ENCODE results near the gene ADGRG3.
A peak's percentile ranks its signal among the peaks of the same experiment; 100 is the strongest.

The ADGRG3 gene

DNA sequence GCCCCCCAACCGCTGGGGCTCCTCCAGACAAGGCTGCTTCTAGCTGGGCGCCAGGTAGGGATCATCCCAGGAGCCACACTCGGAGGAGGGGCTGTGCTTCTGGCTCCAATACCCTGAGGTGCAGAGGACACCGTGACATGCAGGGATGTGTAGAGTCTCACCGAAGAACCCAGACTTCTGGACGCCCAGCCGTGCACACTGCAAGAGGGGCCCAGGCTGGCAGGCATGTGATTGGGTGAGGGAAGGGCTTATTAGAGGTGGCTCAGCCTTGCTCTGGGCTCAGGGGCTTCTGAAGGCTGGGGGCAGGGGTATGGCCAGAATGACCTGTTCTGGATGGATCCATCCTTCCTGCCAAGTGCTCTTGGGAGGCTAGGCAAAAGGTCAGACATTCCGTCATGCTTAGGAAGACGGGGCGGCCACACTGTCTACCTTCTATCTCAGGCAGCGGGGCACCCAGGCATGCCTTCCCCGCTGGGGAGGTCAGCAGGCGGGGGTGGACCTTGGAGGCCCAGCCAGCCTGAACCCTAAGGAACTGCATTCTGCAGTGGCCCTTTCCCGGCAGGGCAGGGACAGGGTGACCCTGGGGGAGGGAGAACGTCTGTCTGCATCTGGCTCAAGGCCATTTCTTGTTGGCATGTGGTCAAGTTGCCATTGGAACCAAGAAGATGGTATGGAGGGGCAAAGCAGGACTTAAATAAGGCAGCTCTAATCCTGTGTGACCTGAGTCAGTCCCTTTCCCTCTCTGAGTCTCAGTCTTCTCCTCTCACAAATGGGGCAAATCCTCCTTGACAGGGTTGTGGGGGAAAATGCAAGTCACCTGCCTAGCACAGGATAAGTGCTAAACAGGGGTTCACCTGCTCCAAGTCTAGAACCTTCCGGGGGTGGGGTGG, 45.5 kb upstream of the ADGRG3 start:
- TF ChIP-seq, protein P1, sequence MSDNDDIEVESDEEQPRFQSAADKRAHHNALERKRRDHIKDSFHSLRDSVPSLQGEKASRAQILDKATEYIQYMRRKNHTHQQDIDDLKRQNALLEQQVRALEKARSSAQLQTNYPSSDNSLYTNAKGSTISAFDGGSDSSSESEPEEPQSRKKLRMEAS (IDR thresholded peaks at IDR 0.05; ENCODE audit: low read depth, low read length), result no peak
- no peak for TF ChIP-seq POLR2A (IDR thresholded peaks at IDR 0.05; ENCODE audit: extremely low read depth, insufficient read length)
- TF ChIP-seq, protein P2, sequence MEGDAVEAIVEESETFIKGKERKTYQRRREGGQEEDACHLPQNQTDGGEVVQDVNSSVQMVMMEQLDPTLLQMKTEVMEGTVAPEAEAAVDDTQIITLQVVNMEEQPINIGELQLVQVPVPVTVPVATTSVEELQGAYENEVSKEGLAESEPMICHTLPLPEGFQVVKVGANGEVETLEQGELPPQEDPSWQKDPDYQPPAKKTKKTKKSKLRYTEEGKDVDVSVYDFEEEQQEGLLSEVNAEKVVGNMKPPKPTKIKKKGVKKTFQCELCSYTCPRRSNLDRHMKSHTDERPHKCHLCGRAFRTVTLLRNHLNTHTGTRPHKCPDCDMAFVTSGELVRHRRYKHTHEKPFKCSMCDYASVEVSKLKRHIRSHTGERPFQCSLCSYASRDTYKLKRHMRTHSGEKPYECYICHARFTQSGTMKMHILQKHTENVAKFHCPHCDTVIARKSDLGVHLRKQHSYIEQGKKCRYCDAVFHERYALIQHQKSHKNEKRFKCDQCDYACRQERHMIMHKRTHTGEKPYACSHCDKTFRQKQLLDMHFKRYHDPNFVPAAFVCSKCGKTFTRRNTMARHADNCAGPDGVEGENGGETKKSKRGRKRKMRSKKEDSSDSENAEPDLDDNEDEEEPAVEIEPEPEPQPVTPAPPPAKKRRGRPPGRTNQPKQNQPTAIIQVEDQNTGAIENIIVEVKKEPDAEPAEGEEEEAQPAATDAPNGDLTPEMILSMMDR (IDR thresholded peaks at IDR 0.05; ENCODE audit: low read depth, low read length), result no peak
- TF ChIP-seq MYC (IDR thresholded peaks at IDR 0.05; ENCODE audit: low read depth, low read length), result no peak
- H3K4me3 ChIP-seq (ENCODE audit: low read depth, low read length), result no peak overlapping the region
- DNase-seq (ENCODE audit: low read depth), result no peak

DNA sequence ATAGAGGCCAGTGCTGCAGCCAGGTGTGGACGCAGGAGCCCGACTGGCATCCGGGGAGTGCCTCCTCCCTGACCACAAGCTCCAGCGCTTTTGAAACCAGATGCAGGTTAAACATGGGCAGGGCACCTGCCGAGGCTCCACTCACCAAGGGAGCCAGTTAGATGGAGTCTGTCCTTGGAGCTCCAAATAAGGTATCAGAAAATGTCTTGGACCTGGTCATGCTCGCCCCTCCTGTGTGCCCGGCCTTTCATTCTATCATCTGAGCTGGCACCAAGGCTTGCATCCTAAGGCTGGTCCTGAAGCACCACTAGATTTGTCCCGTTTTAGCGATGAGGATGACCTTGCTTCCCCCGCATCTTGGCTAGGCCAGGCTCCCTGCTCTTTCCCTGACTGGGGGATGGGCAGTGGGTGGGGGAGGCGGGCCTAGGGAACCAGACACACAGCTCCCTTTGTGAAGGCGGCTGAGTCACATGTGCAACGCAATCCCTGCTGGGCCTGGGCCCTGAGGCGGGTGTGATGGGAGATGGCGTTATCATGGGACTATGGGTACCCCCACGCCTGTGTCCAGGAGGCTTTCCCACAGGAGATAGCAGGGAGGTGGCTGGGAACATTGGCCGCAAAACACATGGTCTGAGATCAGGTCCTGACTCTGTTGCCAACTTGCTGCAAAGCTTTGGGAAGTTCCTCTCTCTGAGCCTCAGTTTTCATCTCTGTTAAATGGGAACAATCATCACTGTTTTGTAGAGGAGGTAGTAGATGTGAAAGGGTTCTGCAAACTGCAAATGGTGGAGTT, 44.7 kb upstream of the ADGRG3 start:
- no peak overlapping the region for H3K4me3 ChIP-seq (ENCODE audit: low read depth, low read length)
- TF ChIP-seq, protein P2 (IDR thresholded peaks at IDR 0.05; ENCODE audit: low read depth, low read length), result no peak
- TF ChIP-seq, protein P1 (IDR thresholded peaks at IDR 0.05; ENCODE audit: low read depth, low read length), result no peak
- TF ChIP-seq POLR2A (IDR thresholded peaks at IDR 0.05; ENCODE audit: extremely low read depth, insufficient read length) (no peak), MYC (IDR thresholded peaks at IDR 0.05; ENCODE audit: low read depth, low read length) (no peak)
- DNase-seq (ENCODE audit: low read depth), result peak; percentile 36

- TF ChIP-seq, protein P2 (IDR thresholded peaks at IDR 0.05; ENCODE audit: low read depth, low read length), result no peak
- TF ChIP-seq MYC (IDR thresholded peaks at IDR 0.05; ENCODE audit: low read depth, low read length) (no peak), POLR2A (IDR thresholded peaks at IDR 0.05; ENCODE audit: extremely low read depth, insufficient read length) (no peak)
- TF ChIP-seq, protein P1 (IDR thresholded peaks at IDR 0.05; ENCODE audit: low read depth, low read length), result no peak
- DNase-seq (ENCODE audit: low read depth), result peak; percentile 50
- H3K4me3 ChIP-seq (ENCODE audit: low read depth, low read length), result no peak overlapping the region
Measured at GRCh38 chr16:57624044-57624688, 43.9 kb upstream of the ADGRG3 start.

- H3K4me3 ChIP-seq (ENCODE audit: low read depth, low read length), result no peak overlapping the region
- TF ChIP-seq MYC (IDR thresholded peaks at IDR 0.05; ENCODE audit: low read depth, low read length), result no peak
- no peak for TF ChIP-seq POLR2A (IDR thresholded peaks at IDR 0.05; ENCODE audit: extremely low read depth, insufficient read length)
- TF ChIP-seq, protein P2 (IDR thresholded peaks at IDR 0.05; ENCODE audit: low read depth, low read length), result no peak
- TF ChIP-seq, protein P1 (IDR thresholded peaks at IDR 0.05; ENCODE audit: low read depth, low read length), result no peak
- no peak for DNase-seq (ENCODE audit: low read depth)
Measured at GRCh38 chr16:57624806-57625500, 43.2 kb upstream of the ADGRG3 start.
